Activated T-cell treated with anti-CD3 and anti-CD28 coated beads, Interleukin-2, amount 50 U/mL, for 1 hour (primary cell): ENCODE data around the gene SLC39A6.
"Not testable (repeated sequence)": the region's sequence is repeated elsewhere in the genome, so short reads cannot be mapped to it uniquely, and the experiment has no call there.

Experiments used
- DNase-seq: peaks from one replicate; pipeline ENCODE4 v3.0.0-alpha.2; 2020

Gene SLC39A6, protein sequence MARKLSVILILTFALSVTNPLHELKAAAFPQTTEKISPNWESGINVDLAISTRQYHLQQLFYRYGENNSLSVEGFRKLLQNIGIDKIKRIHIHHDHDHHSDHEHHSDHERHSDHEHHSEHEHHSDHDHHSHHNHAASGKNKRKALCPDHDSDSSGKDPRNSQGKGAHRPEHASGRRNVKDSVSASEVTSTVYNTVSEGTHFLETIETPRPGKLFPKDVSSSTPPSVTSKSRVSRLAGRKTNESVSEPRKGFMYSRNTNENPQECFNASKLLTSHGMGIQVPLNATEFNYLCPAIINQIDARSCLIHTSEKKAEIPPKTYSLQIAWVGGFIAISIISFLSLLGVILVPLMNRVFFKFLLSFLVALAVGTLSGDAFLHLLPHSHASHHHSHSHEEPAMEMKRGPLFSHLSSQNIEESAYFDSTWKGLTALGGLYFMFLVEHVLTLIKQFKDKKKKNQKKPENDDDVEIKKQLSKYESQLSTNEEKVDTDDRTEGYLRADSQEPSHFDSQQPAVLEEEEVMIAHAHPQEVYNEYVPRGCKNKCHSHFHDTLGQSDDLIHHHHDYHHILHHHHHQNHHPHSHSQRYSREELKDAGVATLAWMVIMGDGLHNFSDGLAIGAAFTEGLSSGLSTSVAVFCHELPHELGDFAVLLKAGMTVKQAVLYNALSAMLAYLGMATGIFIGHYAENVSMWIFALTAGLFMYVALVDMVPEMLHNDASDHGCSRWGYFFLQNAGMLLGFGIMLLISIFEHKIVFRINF

DNA sequence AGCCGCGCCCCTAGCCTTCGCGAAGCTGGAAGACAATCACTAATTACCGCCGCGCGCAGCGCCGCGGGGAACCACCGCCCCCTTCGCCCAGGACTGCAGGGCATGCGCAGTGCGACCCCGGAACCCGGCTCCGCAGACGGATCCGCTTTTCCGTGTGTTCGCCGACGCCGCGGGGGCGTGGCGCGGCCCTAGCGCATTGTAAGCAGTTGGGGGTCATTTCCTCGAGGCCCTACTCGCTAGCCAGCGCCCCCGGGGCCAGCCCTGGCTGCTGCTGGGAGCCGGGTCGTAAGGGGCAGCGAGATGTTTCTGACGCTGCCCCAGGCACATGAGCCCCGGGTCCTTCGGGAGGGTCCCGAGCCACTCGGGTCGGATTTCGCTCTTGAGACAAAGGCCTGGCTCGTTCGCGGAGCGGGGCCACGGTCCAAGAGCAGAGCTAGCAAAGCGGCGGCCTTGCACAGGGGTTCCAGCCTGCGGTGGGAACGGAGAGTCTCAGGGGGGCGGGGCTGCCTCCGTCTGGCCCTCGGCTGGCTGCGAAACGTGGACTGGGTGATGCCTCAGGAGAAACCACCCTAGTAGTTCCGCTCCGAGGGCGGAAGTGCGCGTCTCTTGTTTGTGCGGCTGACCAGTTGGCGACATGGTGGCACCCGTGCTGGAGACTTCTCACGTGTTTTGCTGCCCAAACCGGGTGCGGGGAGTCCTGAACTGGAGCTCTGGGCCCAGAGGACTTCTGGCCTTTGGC is at the start of gene SLC39A6, which contains the start of gene ELP2:
Gene SLC39A6 (minus strand): TSS at position 41 of the 739 bp plus-strand sequence. CDS start 2,333 bp downstream, outside the sequence.
Gene ELP2 (plus strand): TSS at position 600 of the 739 bp plus-strand sequence. CDS start 35 bp downstream, at position 635.
- peak; percentile 97 for DNase-seq

DNA sequence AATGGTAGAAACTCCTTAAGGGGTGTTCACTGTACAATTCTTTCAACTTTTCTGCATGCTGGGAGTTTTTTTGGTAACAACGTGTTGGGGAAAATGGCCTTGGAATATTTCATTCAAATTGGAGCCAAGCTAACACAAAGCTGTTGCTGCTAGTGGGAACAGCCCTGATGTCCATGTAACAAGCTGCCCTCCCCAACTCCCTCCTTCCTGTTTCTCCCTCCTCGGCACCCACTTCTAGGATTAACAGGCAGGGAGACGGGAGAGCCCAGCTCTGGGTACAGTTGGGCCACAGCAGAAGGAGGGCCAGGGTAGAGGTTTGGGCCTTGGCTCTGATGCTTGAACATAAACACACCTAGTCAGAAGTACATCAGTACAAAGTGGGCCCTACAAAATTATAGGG is 48.8 kb upstream of the SLC39A6 start:
- DNase-seq = no peak

DNA sequence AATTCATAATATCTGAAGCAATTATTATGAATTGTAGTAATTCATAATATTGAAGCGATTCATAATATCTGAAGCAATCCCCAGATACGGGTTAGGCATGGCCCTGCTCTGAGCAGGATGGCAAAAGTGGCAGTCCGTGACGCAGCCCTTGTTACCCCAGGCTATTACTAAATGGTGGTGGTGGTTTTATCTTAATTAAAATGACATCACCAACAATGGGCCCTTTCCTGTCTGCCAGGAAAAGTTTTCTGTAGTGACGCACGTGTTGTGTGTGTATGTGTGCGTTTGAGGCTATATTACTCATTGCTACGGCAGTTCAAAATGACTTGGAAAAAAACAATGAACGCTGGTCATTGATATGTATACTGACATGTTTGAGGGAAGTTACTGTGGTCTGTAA is 47.6 kb upstream of the SLC39A6 start:
- DNase-seq = no peak

DNA sequence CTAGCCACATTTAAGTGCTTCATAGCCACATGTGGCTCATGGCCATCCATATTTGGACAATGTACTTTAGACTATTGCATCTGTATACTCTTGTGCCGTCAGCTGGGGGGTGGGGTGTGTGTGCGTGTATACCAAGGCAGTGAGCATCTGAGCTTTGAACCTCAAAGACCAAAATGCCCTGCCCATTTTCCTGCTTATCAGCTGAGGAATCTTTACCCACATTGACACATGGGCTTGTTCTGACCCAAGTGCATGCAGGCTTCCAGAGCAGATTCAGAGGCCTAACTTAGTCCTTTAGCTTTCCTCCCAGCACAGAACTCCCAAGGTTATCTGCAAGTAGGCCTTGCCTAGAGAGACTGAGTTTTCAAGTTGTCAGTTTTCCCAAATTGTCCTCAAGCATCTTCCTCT is 47.0 kb upstream of the SLC39A6 start:
- no peak for DNase-seq

DNA sequence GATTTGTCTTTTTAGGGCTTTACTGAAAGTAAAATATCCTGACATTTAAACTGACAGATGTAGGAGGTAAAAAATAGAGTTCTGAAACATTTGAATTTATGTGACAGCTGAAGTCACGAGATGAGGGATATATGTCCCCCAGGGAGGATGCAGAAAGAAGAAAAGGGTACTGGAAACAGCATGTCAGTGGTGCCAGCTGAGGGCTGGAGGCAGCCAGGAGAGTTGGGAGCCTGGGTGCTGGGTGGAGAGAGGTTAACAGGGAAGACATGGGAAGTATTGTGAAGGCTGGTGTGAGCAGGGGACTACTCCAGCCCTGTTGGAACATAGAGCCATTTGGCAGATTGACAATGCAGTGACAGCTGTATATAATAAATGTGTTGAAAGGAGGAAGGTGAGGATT is 46.3 kb upstream of the SLC39A6 start:
- DNase-seq = no peak

DNA sequence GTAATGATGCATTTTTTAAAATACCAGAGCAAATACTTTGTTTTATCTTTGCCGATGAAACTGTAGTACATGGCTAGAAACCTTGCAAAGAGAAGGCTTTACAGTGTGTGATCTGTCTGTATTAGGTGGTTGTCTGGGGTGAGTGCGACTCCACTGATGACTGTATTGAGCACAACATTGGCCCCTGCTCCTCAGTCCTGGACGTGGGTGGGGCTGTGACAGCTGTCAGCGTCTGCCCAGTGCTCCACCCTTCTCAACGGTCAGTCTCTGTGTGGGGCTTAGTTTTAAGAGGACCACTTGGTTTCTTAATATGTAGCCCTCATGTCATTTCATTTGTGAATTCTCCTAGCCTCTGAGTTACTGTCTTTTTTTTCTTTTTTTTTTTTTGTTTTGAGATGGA is 40.8 kb upstream of the SLC39A6 start:
- DNase-seq = no peak

DNA sequence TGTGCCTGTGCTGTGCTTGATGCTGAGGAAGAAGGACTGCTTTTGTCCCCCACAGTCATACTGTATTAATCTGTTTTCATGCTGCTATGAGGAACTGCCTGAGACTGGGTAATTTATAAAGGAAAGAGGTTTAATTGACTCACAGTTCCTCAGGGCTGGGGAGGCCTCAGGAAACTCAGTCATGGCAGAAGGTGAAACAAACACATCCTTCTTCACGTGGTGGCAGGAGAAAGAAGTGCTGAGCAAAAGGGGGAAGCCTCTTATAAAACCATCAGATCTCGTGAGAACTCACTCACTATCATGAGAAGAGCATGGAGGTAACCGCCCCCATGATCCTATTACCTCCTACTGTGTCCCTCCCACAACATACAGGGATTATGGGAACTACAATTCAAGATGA is 39.2 kb upstream of the SLC39A6 start:
- DNase-seq = not testable (repeated sequence)

DNA sequence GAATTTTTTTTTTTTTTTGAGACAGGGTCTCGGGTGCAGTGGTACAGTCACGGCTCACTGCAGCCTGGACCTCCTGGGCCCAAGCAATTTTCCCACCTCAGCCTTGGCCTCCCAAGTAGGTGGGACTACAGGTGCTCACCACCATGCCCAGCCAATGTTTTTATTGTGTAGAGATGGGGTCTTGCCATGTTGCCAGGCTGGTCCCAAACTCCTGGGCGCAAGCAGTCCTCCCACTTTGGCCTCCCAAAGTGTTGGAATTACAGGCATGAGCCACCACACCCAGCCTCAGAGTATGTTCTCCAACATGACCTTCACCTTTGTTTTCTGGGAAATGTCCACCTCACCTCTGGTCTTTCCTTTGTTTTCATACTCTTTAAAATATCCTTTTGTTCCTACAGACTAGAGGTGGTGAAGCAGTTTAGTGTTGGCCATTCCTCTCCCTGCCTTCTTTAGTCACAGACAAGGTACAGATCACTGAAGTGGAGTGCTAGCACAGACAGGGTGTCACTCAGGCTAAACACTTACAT is 38.6 kb upstream of the SLC39A6 start:
- no peak for DNase-seq

DNA sequence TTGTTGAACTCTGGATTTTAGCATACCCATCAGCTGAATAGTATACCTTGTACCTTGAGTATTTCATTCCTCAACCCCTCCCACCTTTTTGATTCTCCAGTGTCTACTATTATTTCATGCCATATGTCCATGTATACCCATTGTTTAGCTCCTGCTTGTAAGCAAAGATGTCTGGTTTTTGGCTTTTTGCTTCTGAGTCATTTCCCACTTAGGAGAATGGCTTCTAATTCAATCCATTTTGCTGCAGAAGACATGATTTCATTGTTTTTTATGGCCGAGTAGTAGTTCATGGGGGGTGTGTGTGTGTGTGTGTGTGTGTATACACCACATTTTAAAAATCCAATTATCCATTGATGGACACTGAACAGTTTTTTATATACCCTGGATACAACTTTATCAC is 33.8 kb upstream of the SLC39A6 start:
- DNase-seq = no peak

DNA sequence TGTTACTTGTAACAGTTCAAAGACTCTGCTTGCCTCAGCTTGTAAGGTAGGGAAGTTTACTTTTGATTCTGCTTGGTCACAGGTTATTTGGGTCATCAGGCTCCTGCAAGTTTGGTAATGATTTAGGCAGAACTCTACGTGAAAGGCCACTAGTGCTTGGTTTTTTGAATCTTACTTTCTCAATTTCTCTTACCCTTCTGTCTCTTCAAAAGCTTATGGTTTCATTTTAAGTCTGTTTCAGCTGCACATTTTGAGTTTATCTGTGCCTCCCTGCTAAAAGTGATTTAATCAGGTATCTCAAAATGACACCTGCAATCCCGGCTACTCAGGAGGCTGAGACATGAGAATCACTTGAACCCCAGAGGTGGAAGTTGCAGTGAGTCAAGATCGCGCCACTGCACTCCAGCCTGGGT is 31.8 kb upstream of the SLC39A6 start:
- no peak for DNase-seq

DNA sequence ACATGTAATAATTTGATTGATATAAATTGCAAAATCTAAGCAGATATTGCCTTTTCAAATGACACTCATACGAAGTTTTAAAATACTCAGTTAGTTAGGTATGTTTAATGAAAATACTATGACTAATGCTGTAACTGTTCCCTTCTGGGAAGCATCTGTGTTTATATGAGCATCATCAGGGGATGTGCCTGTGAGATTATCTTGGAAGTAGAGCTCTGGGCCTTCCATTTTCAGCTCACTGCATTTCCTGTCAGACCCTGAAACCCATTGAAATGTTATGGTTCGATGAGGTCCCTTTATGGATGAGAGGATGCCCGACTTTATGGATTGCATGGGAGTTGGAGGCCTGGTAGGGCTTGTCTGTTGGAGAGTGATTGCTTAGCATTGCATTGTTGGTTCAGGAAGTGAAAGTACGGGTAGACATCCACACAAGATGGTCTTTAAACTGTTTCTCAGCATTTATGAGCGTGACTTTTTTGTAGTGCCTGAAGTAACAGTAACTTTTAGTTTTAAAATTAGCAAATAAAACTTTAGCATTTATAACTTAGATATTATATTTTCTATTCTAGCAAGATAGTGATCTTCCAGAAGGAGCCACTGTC is 29.2 kb upstream of the SLC39A6 start:
- no peak for DNase-seq

DNA sequence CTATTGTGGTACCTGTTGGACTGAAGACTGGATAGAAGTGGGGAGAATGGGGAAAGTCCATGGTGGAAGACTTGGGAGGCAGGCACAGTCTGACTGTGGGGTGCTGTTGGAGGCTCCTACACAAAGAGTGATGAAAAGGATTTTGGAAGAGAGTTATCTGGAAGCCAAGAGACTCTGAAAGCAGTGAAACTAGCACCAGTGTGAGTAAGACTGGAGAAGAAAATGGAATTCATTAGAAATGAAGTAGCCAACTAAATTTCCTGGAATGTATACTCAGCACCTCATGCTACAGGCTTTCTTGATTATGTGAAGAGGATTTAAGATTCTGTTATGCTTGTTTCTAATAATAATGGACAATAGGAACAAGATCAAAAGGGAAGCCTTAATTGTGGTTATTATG is 28.3 kb upstream of the SLC39A6 start:
- DNase-seq = no peak

DNA sequence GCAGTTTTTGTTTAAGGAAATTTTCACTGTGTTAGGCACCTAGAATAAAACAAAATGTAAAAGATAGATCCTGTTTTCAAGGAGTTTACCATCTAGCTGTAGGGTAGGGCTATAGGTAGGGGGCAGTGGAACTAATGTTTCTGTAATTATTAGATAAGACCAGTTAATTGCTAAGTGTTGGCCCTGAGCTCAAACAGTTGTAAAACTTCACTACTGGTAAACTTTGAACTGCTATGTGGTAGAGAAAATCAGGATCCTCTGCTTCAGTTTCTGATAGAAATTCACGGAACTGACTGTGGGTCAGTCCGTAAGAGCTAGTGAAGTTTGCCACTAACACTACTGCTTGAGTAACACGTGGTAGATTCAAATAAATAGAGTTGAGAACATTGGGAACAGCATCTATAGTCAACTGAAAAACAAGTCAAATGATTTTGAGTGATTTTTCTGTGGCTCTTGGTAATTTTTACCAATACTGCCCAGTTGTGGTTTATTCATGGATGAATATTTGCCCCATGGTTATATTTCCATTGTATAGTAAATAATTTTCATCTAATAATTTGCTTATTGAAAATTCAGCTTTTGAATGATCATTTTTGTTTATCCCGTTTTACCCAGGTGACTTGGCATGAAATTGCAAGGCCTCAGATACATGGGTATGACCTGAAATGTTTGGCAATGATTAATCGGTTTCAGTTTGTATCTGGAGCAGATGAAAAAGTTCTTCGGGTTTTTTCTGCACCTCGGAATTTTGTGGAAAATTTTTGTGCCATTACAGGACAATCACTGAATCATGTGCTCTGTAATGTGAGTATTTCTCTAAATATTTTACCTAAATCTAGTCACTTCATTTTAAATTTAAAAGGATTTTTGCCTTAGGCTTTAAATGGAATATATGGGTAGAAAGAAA is 27.0 kb upstream of the SLC39A6 start:
- DNase-seq = no peak

DNA sequence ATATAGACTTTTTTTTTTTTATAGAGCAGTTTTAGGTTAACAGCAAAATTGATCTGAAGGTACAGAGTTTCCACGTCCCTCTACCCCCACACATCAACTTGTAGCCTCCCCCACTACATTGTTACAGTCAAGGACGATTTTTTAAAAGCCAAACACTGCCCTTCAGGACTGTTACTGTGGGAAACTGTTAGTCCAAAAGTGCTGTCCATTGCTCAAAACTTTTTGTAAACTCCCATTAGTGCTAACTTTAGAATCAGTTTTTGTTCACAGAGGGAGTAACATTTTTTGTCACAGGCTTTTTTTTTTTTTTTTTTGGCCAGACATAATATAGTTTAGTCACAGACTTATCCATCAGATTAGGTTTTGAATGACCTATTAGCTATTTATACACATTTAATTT is 24.6 kb upstream of the SLC39A6 start:
- DNase-seq = no peak

DNA sequence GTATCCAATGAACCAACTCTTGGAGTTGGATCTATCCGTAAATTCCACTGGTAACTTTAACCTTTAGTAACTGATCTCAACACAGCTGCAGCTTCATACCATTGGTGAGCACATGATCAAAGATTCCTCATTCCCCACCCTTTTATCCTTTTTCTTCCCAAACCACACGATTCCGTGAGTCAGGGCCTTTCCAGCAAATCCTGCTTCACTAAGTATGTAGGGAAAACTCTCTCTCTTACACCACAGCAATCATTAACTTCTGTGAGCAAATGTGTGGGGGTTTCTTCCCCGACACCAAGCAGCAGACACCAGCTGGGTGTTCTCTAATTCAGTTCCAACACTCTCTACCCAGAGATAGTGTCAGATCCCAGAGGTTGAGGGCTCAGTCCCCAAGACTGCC is 24.1 kb upstream of the SLC39A6 start:
- no peak for DNase-seq

DNA sequence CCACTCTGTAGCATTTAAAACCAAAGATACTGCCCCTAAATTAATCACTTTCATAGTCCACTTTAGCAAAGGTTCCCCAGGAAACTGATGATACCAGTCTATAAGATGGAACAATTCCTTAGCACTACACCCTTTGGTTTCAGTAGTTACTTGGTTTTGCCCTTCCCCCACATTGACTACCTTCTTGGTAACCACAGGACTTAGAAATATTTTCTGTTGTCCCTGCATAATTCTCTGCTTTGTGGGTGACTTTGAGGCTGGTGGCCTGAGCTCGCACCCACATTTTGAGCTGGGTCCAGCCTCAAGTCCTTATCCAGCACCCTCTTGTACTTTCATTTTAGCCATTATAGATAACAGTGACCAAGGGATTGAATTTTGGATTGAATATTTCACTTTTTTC is 23.6 kb upstream of the SLC39A6 start:
- no peak for DNase-seq

DNA sequence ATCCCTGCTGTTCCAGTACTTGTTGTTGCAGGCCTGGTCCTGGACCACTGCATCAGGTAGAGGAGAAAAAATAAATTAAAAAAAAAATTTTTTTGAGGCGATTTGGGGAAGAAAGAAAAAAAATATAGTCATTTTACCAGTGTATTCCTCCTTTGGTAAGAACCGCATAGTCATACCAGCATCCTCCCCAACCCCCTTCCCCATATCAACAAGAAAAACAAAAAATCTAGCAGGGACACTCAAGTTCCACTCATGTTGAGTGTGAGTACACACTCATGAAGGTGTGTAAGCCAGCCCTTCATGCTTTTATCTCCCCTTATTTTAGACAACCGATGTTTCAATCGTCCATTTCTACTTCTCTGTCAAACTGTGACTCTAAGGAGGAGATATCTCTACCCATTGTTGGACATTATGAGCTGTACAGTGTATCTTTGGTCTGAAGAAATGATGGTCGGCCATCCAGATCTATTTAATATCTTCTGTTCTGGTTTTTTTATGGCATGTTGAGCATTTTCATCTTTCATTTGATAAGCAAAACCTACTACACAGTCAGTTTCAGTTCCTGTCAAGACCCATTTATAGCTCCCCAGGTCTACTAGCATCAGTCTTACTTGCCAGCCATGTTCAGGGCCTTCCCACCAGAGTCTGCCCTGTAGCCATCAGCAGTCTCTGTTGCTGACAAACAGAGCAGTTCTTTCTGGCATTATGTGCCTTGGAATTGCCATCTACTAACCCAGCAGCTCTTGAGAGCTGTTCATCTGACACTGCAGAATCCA is 20.6 kb upstream of the SLC39A6 start:
- DNase-seq = no peak

DNA sequence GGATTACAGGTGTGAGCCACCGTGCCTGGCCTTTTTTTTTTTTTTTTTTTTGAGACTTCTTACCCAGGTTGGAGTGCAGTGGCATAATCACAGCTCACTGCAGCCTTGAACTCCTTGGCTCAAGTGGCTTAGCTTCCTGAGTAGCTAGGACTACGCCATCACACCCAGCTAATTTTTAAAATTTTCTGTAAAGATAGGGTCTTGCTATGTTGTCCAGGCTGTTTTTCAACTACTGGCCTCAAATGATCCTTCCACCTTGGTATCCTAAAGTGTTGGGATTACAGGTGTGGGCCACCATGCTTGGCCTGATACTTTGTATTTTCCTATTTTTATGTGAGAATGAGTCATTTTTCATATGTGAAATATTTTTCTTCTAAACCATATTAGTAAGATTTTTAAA is 14.3 kb upstream of the SLC39A6 start:
- no peak for DNase-seq

DNA sequence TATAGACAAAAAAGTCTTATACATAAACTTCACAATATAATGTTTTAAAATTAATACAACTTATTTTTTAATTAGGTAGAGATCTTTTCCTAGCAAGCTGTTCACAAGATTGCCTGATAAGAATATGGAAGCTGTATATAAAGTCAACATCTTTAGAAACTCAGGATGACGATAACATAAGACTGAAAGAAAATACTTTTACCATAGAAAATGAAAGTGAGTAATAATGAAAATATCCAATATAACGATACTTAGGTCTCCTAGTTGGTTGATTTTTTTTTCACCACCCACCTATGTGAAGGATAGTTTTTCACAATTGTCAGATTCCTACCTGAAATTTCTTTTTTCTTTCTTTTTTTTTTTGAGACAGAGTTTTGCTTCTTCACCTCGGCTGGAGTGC is 13.6 kb upstream of the SLC39A6 start:
- DNase-seq = no peak

DNA sequence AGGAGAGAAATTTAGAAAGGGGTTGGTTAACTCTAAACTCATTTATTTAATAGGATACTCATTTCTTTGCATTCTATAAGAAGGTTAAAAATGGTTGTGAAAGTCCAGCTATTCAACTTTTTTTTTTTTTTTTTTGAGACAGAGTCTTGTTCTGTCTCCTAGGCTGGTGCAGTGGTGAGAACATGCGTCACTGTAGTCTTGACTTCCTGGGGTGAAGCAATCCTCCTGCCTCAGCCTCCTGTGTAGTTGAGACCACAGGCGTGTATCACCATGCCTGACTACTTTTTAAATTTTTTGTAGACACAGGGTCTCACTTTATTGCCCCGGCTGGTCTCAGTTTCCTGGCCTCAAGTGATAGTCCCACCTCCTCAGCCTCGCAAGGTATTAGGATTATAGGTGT is 12.4 kb upstream of the SLC39A6 start:
- DNase-seq = no peak

DNA sequence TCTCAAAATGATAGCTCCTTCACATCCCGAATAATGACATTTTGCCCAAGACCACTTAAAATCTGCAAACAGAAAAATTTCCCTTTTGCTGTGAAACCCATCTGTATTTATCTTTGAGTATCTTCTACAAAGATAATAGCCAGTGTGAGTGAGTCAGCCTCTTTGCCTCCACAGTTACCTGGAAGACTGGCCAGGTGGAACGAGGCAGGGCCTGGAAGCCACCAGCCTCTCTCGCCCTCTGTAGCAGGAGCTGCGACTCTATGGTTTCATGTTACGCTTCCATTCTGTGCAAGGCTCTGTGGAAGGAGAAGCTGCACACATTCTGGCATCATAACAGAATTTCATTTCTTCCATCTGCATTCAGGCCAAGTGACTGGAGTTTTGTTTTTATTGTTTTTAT is 10.1 kb upstream of the SLC39A6 start:
- no peak for DNase-seq
